ENCODE measurements around the gene HIVEP3. TPM values are rescaled to one million over a fixed set of nuclear protein-coding genes. Genes with fewer than 3 reads are reported as not detected.

HIVEP3 gene
- total RNA-seq, 1 experiment from 2014 or later: 6.0 TPM

DNA sequence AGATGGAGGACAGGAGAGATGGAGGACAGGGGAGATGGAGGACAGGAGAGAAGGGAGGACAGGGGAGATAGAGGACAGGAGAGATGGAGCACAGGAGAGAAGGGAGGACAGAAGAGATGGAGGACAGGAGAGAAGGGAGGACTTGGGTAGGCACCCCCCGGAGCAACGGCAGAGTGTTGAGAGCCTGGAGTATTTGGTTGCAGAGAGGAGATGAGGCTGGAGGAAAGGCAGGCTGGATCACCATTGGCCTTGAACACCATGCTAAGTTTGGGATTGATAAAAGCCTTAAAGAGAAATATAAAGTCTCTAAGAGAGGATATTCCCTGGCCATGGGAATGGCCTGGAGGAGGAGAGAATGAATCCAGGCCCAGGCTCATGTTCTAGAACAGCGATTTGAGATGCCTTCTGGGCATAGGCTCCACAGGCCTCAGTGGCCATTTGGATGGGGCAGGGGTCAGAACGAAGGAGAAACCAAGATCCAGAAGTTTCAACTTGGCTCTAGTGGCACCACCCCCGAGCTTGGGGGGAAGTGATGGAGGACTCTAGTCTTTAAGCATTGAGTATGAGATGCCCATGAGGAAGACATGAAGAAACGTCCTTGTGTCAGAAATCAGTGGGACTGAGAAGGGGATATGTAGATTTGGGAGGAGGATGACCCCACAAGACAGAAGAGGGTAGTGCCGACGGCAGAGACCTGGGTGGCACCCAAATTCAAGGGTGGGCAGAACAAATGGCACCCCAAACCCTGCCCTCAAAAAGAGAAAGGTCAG, 386.3 kb downstream of the HIVEP3 start:
- POLR2A ChIA-PET: no interaction called here
- no peaks in the 10 kb centered on the region; the same call in 1 of the 2 replicates for H3K27me3 ChIP-seq (ENCODE audit: control insufficient read depth, insufficient read depth, low read length)
- BruUV-seq (replicated peaks): no TSS peak

DNA sequence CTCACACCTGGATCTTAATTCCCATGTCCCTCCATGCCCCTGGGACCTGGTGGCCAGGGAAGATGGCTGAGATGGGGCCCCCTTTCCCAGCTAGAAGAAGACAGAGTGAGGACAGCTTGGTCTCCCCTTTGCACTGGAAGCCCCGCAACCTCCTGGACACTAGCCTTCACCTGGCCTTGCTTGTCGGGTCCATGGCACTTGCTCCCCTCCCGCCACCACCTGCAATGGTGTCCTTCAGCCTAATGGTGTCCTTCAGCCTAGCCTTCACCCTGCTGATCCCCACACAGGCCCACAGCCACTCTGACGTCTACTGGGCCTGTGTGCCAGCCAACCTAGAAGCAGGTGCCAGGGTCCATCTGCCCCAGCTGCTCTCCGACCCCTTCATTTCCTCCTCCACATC, 388.3 kb downstream of the HIVEP3 start:
- no peak for DNase-seq (ENCODE audit: low read depth, low spot score)
- CTCF ChIA-PET: no interaction called here
- TF ChIP-seq, protein P1, sequence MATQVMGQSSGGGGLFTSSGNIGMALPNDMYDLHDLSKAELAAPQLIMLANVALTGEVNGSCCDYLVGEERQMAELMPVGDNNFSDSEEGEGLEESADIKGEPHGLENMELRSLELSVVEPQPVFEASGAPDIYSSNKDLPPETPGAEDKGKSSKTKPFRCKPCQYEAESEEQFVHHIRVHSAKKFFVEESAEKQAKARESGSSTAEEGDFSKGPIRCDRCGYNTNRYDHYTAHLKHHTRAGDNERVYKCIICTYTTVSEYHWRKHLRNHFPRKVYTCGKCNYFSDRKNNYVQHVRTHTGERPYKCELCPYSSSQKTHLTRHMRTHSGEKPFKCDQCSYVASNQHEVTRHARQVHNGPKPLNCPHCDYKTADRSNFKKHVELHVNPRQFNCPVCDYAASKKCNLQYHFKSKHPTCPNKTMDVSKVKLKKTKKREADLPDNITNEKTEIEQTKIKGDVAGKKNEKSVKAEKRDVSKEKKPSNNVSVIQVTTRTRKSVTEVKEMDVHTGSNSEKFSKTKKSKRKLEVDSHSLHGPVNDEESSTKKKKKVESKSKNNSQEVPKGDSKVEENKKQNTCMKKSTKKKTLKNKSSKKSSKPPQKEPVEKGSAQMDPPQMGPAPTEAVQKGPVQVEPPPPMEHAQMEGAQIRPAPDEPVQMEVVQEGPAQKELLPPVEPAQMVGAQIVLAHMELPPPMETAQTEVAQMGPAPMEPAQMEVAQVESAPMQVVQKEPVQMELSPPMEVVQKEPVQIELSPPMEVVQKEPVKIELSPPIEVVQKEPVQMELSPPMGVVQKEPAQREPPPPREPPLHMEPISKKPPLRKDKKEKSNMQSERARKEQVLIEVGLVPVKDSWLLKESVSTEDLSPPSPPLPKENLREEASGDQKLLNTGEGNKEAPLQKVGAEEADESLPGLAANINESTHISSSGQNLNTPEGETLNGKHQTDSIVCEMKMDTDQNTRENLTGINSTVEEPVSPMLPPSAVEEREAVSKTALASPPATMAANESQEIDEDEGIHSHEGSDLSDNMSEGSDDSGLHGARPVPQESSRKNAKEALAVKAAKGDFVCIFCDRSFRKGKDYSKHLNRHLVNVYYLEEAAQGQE (IDR thresholded peaks at IDR 0.05; ENCODE audit: insufficient read depth in 1 of 2, low read depth in 2 of 2, low read length in 1 of 2): no peak
- TF ChIP-seq TCF7L2 (IDR thresholded peaks at IDR 0.05; ENCODE audit: low read depth, low read length): no peak
- TF ChIP-seq, protein P2, sequence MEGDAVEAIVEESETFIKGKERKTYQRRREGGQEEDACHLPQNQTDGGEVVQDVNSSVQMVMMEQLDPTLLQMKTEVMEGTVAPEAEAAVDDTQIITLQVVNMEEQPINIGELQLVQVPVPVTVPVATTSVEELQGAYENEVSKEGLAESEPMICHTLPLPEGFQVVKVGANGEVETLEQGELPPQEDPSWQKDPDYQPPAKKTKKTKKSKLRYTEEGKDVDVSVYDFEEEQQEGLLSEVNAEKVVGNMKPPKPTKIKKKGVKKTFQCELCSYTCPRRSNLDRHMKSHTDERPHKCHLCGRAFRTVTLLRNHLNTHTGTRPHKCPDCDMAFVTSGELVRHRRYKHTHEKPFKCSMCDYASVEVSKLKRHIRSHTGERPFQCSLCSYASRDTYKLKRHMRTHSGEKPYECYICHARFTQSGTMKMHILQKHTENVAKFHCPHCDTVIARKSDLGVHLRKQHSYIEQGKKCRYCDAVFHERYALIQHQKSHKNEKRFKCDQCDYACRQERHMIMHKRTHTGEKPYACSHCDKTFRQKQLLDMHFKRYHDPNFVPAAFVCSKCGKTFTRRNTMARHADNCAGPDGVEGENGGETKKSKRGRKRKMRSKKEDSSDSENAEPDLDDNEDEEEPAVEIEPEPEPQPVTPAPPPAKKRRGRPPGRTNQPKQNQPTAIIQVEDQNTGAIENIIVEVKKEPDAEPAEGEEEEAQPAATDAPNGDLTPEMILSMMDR (IDR thresholded peaks at IDR 0.05): no peak
- no peak for TF ChIP-seq POLR2AphosphoS5 (IDR thresholded peaks at IDR 0.05; ENCODE audit: low read depth, low read length)
- no peaks in the 10 kb centered on the region for H3K4me1 ChIP-seq (ENCODE audit: control insufficient read depth, insufficient read depth, low read length)
- H3K4me3 ChIP-seq (ENCODE audit: low read depth in 2 of 2, low read length in 2 of 2): no peak overlapping the region
- BruUV-seq (replicated peaks): no TSS peak
- H3K27ac ChIP-seq (ENCODE audit: low read length): no peak overlapping the region
- H3K36me3 ChIP-seq (ENCODE audit: control insufficient read depth, insufficient read depth, low read length): no peaks in the 10 kb centered on the region
- intact Hi-C loops (cut with micrococcal nuclease; ENCODE audit: unreplicated experiment) (no loop called here), in situ Hi-C loops (cut with HindIII; ENCODE audit: low pct_unique_long_range_greater_than_20kb, low sequenced_read_pairs) (no loop called here)
- ATAC-seq: no peak
- H3K27me3 ChIP-seq (ENCODE audit: control insufficient read depth, insufficient read depth, low read length): no peaks in the 10 kb centered on the region; the same call in 1 of the 2 replicates
- H3K9me3 ChIP-seq (ENCODE audit: control insufficient read depth, insufficient read depth, low read depth, low read length): no peaks in the 10 kb centered on the region
- POLR2A ChIA-PET: no interaction called here

More for the DNA sequence above, 386.3 kb downstream of the HIVEP3 start:
- Histone ChIP-seq H3K27ac (ENCODE audit: low read length) (no peak overlapping the region), H3K4me3 (ENCODE audit: low read depth in 2 of 2, low read length in 2 of 2) (no peak overlapping the region), H3K9me3 (ENCODE audit: control insufficient read depth, insufficient read depth, low read depth, low read length) (no peaks in the 10 kb centered on the region), H3K4me1 (ENCODE audit: control insufficient read depth, insufficient read depth, low read length) (no peaks in the 10 kb centered on the region), H3K36me3 (ENCODE audit: control insufficient read depth, insufficient read depth, low read length) (no peaks in the 10 kb centered on the region)
- in situ Hi-C loops (cut with HindIII; ENCODE audit: low pct_unique_long_range_greater_than_20kb, low sequenced_read_pairs): no loop called here
- TF ChIP-seq SIN3A (IDR thresholded peaks at IDR 0.05; ENCODE audit: borderline replicate concordance, insufficient read depth, low read depth, low read length): no peak
- no peak for TF ChIP-seq POLR2AphosphoS5 (IDR thresholded peaks at IDR 0.05; ENCODE audit: low read depth, low read length)
- TF ChIP-seq TCF7L2 (IDR thresholded peaks at IDR 0.05; ENCODE audit: low read depth, low read length): no peak
- TF ChIP-seq, protein P2 (IDR thresholded peaks at IDR 0.05): no peak
- TF ChIP-seq, protein P1 (IDR thresholded peaks at IDR 0.05; ENCODE audit: insufficient read depth in 1 of 2, low read depth in 2 of 2, low read length in 1 of 2): no peak
- ATAC-seq (no peak), DNase-seq (ENCODE audit: low read depth, low spot score) (no peak)
- intact Hi-C loops (cut with micrococcal nuclease; ENCODE audit: unreplicated experiment): no loop called here
- CTCF ChIA-PET: no interaction called here

All from Panc1 (cell line).